GM20431 (cell line): ENCODE data around the gene OR10A3.

Source experiments
- in situ Hi-C: fragments of 300-500 bp; cut with MseI, MboI; formaldehyde crosslinking; loops from one replicate; pipeline ENCODE4 v1.15.0; 2020; ENCODE audit warnings: low sequenced_read_pairs; ENCODE audit not compliant: unreplicated experiment

The OR10A3 gene

DNA sequence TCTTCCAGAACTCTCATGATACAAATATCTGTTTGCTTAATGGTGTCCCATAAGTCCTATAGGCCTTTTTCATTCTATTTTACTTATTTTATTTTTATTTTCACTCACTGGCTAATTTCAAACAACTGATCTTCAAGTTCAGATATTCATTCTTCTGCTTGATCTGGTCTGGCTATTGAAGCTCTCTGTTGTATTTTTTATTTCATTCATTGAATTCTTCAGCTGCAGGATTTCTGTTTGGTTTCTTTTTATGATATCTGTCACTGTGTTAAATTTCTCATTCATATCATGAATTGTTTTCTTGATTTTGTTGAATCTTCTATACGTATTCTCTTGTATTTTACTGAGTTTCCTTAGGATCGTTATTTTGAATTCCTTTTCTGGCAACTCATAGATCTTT lies 2.6 kb upstream of the OR10A3 start:
- in situ Hi-C loops: no loop called here

DNA sequence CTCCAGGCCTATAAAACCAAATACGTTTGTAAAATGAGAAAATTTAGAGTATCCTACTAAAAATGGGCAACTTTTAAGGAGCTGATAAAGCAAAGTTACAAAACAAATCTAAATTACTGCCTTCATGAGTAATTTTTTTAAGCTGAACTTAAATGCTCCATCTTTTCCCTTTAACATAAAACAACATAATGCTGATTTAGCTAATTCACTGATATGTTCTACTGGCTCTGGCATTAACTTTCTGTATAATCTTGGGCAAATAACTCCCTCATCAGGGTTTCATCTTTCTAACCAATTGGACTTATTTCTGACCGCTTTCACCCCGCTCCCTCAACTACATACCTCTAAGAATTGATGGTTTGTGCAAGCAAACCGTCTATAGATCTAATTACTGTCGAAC lies 362 bp downstream of the OR10A3 start:
- in situ Hi-C loops: no loop called here

DNA sequence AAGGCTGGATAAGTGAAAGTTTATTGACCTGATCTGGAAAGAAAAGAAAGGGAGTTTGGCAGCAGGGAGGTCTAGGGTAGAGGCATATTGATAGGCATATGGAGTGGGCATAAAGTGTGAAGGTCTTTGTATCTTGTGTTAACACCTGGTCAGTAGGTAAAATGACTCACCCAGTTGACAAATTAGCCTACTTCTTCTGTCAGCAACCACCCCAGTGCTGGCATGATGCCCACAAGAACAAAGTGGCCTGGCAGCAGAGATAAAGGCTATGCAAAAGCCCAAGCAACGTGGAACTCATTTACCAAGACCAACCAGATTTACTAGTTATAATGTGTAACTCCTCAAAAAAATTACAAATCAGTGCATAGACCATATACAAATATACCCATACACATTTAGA lies 4.9 kb downstream of the OR10A3 start:
- in situ Hi-C loops: no loop called here

DNA sequence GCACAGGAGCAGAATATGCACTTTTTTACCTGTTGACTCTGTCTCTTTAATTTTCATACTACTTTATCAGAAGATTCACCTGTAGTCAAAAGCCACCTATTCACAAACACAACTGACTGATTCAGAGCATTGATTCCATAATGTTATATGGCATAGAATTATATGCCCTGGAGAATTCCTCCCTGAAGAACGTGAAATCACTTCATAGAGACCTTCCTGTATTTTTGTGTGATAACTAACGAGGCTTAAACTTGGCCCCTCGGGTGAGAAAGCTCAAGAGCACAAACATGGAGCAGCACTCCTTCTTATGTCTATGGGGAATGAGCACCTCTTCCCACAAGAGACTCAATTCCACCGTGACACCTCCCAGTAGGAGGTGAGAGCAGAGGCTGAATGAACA lies 10.3 kb downstream of the OR10A3 start, which contains the start of gene OR10A6:
Gene OR10A6, minus strand, starts transcription at position 101 of the 400 bp plus-strand sequence. CDS start 2,606 bp downstream, outside the sequence.
- in situ Hi-C loops: no loop called here

DNA sequence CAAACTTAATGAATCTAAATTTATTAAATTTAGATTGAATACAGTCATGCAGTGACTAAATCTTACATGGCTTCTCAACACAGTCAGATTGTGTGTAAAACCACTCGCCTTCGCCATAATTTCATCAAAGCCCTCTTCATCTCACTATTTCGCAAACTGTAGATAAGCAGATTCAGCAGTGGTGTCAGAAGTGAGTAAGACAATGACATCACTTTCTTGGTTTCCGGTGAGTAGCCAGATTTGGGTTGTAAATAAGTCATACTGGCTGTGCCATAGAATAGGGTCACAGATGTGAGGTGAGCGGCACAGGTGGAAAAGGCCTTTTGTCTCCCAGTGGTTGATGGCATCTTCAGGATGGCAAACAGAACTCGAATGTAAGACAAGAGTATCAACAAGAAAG lies 13.9 kb downstream of the OR10A3 start:
- in situ Hi-C loops: no loop called here

DNA sequence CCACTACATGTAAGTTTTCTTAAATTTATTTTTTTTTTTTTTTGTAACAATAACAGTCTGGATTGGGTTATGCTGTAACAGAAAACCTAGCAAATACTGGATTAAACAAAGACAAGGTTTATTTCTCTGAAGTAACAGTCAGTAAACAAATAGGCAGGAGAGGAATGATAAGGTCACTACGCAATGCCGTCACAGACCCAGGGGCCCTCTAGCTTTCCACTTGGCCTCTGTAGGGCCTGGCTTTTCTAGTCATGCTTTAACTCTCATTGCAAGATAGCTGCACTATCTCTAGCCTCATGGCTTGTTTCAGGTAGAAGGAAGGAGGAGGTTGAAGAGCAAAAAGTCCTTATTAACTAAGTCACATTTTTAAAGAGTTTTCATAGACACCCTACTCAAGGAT lies 17.0 kb downstream of the OR10A3 start:
- in situ Hi-C loops: no loop called here

DNA sequence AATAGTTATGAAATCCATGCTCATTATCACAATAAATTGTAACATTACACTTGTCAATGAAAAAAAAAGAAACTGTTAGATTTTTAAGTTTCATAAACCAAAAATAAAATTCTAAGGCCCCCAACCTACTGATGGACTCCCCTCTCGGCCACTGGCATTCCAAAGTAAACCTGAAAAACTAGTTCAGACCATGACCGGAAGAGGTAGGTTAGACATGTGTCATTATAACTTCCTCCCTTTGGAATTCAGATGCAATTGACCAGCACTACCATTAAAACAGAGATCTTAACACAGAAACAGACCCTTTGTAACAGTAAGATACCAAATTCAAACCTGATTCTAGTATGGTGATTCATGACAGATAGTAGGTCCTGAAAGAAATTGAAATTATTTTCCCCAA lies 23.4 kb downstream of the OR10A3 start:
- in situ Hi-C loops: no loop called here

DNA sequence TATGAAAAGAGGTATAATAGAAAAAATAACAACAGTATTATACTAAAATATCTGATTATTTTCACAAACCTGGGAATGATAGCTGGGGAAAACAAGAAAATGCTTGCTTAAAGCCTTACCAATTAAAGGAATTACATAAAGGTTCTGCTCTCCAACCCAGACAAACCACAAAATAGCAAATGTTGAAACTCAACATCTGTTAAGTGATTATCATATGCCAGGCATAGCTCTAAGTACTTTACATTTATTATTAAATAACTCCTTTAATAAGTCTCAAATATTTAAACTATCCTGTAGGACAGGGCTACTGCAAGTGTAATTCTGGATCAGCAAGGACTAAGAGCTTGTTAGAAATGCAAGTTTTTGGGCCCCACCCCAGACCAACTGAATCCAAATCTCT lies 30.5 kb downstream of the OR10A3 start:
- in situ Hi-C loops: no loop called here

DNA sequence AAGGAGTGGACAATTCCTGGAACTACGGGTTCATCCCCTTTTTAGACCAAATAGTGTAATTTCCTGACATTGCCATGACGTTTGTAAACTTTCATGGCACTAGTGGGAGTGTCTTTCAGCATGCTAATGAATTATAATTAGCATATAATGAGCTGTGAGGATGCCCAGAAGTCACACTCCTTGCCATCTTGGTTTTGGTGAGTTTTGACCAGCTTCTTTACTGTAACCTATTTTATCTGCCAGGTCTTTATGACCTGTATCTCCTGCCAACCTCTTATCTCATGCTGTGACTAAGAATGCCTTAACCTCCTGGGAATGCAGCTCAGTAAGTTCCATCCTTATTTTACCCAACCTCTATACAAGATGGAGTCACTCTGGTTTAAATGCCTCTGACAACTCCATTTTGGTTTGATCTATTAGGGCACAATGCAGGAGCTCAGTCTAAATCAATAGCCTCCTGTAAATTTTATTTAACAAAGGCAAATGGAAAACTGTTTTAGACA lies 31.2 kb downstream of the OR10A3 start:
- in situ Hi-C loops: no loop called here

DNA sequence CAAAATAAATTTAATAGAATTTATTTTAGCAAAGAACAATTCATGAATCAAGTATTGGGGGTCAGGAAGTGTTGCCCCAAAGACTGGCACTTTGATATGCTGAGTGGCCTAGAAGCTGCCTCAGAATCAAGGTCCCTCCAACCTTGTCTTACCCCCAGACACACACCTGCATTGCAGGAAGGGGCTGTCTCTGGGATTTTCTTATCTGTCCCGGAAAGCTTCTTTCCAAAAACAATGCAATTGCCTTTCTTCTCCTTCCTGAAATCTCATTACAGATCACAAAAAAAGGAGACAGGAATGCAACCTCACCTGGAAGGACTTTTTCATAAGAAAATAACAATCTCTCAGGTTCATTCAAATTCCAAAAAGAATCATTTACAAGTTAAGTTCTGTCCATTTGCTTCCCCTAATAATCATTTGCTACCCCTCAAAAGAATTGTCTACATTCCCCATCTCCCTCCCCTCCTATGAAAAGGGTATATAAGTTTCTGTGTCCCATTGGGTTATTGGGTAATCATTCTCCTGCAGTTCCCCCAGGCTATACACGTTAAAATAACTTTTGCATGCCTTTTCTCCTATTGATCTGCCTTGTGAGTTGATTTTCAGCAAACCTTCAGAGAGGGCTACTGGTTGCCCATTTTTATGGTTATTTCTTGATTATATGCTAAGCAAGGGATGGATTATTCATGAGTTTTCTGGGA lies 31.8 kb downstream of the OR10A3 start:
- in situ Hi-C loops: no loop called here

DNA sequence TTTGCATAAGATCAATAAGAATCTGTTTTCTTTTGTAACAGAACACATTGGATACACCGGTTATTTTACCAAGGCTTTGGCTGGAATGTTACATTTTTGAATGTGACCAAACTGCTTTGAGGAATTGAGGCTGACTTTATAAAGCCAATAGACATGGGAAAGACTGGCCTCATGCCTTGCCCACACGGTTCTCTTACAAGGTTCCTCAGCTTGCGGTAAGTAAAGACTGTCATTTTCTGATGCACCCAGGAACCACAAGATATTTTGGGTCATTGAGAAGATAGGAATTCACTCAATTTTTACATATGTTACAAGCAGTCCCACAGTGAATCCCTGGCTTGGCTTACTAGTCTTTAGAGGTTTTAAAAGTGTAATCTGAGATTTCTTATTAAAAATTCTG lies 34.4 kb downstream of the OR10A3 start:
- in situ Hi-C loops: no loop called here

DNA sequence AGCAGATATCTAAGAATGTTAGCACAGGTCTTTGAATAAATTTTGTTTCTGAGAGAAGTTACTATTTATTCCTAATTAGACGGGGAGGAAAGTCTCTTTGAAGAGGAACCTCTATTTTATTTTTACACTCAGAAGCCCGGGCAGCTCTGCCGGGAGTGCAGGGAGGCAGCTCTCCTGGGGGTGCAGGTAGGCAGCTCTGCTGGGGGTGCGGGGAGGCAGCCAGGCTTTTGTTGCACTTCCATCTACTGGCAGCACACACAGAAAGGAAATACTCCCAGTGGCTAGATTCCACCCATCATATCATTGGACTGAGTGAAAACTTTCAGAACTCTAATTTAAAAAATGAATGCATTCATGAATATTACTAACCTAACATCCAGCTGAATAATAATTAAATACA lies 35.0 kb downstream of the OR10A3 start:
- in situ Hi-C loops: no loop called here

DNA sequence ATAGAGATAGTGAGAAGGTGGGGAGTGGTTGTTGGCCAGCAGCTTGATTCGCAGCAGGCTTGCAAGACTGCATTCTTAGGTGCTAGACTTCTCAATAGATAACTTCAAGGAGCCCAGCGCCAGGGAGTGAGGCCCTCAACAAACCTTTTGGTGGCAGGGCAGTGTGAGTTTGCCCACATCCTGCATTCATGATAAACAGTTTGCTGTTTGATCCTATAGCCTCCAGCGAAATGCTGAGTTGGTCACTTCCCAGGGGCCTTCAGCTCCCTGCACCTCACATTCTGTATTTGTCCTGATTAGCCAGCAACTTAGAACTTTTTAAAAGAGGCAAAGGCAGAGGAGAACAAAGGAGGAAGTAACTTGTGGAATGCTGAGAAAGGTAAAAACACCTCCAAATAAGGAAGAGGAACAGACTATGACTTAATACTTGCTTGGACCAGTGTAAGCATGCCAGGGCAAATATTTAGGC lies 35.5 kb downstream of the OR10A3 start:
- in situ Hi-C loops: no loop called here

DNA sequence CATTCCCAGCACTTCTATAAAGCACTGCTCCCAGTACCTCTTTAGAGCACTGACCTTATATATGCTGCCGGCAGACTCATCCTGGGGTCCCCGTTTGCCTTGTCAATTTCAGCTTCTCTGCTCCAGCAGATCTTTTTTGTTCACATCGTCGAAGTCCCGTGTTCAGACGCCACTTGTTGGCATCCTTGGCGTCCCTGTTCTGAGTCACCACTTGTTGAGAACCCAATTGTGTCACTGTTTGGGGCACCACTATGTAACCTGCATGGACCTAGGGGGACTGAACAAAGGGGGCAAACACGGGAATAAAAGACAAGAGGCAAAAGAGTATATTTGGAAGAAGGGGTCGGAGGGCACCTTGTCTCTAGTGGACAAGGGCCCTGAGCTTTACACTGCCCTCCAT lies 36.0 kb downstream of the OR10A3 start:
- in situ Hi-C loops: no loop called here

DNA sequence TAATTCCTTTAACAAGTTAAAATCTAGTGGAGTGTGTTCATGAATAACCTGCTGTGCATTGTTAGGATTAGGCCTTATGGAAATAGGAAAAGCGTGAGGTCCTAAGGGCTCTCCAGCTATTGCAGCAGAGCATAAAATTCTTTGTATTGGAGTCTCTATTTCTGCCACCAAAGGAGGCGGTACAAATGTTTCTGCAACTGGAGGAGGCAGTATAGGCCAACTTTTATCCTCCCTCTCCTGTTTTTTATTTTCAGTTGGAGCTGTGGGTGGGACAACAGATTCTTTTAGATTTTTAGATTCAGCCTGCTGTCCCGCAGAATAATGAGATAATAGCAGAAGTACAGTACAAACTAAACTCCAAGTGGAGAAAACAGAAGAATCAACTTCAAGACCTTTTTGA lies 36.6 kb downstream of the OR10A3 start:
- in situ Hi-C loops: no loop called here

DNA sequence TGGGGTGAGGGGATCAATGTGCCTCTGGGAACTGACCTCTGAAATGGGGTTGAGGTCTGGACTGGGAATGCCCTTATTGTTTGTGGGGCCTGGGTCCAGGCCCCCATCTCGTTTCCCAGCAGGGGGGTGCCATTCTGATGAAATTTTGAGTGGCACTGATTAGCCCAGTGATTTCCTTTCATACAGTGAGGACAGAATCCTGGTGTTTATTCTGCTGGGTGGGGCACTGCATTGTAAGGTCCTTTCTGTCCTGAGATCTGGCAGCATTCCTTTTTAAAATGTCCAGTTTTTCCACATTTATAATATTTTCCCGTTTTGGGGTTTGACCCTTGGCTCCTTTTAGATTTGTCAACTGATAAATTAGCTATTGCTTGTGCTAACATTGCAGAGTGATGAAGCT lies 37.6 kb downstream of the OR10A3 start:
- in situ Hi-C loops: no loop called here

DNA sequence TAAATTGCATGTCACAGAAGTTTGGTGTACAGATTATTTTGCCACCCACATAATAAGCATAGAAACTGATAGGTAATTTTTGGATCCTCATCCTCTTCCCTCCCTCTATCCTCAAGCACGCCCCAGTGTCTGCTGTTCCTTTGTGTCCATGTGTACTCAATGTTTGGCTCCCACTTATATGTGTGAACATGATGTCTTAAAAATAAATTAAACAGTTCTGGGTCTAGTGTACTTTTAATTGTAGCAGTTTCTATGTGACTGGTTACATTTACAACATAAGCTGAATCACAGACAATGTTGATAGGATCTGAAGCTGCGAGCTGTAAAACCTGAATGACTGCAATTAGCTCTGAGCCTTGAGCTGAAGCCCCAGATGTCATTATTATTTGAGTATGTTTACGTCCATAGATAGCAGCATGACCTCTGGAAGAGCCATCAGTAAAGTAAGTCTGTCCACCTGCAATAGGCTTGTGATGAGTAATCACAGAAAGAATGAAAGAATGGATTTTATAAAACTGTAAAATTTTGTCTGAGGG lies 40.1 kb downstream of the OR10A3 start:
- in situ Hi-C loops: no loop called here

DNA sequence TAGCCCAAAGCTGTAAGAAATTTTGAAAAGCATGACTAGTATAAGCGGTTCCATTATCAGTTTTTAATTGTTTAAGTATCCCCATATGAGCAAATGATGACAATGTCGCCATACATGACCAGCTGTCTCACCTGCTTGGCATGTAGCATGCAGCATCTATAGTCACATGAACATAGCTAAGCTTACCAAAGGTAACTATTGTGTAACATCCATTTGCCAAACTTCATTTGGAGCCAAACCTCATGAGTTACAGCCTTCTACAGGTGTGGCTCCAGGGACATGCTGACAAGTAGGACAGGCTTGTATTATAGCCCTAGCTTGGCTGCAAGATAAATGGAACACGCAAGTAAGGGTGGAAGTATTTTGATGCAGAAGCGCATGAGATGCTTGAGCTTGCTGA lies 40.8 kb downstream of the OR10A3 start:
- in situ Hi-C loops: no loop called here

DNA sequence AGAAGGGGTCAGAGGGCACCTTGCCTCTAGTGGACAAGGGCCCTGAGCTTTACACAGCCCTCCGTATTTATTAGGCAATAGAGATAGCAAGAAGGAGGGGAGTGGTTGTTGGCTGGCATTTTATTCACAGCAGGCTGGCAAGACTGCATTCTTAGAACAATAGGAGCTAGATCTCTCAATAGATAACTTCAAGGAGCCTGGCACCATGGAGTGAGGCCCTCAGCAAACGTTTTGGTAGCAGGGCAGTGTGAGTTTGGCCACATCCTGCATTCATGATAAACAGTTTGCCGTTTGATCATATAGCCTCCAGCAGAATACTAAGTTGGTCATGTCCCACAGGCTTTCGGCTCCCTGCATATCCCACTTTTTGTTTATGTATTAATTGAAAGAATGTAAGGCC lies 42.1 kb downstream of the OR10A3 start:
- in situ Hi-C loops: loop anchor here (10.0 kb wide), 1 partner anchor 85 kb away; the partner anchor contains the start of gene EIF3F

DNA sequence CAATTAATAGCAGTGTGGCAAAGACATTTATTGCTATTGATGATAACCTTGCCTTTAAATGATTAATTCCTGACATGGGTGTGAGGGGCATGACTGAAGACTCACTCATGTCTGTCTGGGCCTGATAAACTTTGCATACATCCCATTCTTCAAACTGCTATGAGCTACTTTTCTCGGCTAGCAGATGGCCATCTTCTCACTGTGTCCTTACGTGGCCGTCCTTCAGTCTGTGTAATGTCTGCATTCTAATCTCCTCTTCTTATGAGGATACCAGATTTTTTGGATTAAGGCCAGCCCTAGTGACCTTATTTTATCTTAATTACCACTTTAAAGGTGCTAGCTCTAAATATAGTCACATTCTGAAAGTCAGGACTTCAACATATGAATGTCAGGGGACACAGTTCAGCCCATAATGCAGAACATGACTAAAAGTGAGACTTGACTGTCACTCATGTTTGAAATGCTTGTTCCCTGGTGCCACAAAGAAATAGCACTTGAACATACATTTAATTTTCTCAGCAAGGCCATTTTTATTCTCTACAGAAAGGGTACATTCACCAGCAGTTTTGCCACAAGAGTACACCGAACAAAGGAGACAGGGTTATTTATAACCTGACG lies 42.7 kb downstream of the OR10A3 start:
- in situ Hi-C loops: loop anchor here (10.0 kb wide), 1 partner anchor 86 kb away; the partner anchor contains the start of gene EIF3F
